Measurements from ENCODE around the gene AMER1.
A peak's percentile ranks its signal among the peaks of the same experiment; 100 is the strongest.
"Not testable (repeated sequence)": the region's sequence is repeated elsewhere in the genome, so short reads cannot be mapped to it uniquely, and the experiment has no call there.

The AMER1 gene

DNA sequence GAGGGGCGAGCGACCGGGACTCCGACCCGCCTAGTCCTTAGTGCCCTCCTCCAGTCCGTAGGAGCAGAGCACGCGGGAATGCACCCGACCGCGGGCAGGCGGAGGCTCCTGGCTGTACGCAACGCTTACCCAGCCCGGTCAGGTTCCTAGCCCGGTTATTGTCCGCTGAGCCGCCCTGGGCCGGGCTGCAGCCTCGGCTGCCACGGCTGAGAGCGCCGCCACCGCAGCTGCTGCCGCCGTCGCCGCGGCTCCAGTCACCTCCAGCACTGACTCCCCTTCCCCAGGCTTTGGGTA, at the start of gene AMER1:
AMER1 (minus strand) TSS at position 268 of the 294 bp plus-strand sequence. CDS start 12,422 bp downstream, outside the sequence.
- H3K27ac ChIP-seq (ENCODE audit: low read depth, low read length): peak within 1 kb of the TSS; percentile 87
- H3K4me1 ChIP-seq (ENCODE audit: control insufficient read depth, insufficient read depth, low read length, unreplicated experiment): peaks cover 8% of the 10 kb centered on the region
- peak within 1 kb of the TSS; percentile 60 for H2AFZ ChIP-seq (ENCODE audit: low read length, unreplicated experiment)
- no peaks in the 10 kb centered on the region for H3K36me3 ChIP-seq (ENCODE audit: insufficient read depth, low read length)
- H3K79me2 ChIP-seq (ENCODE audit: control insufficient read depth, insufficient read depth, low read length, unreplicated experiment): no peaks in the 10 kb centered on the region
- peak within 1 kb of the TSS; percentile 91 for H3K4me3 ChIP-seq (ENCODE audit: low read depth, low read length)
- no peaks in the 10 kb centered on the region for H3K27me3 ChIP-seq (ENCODE audit: insufficient read depth, low read length)

DNA sequence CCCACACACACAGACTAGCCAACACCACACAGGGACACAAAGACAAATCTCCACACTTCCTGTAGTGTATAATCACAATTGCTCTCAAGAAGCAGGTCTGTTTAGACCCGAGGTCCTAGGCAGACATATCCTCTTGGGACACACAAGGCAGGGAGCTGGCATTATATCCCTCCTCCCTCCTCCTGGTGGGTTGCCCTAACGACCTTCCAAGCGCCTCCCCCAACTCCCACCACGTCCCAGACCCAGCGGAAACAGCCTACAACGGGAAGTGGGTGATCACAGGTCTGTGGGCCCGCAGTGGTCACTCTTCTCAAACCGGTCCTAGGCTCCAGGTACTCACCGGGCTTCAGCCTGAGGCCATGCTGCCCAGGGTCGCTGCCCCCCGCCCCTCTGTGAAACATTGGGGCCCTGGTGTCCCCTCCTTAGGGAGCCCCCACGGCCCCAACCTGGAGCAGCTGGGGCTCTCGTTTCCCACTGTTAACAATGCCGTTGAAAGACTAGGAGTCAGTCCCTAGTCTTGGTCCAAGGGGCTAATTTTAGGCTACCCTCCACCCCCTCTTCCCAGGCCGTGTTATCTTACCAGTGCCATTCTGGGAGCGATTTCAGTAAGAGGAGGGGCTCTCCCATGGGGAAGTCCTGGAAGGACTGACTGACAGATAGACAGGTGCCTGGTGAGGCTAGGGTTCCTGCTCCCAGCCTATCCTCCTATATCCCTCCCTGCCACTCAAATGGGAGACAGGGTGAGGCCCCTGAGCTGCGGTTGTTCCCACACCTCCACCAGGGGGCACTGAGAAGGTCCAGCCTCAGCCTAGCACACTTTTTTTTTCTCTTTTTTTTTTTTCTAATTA, 24.8 kb upstream of the AMER1 start, which contains the start of gene ASB12:
ASB12 (minus strand) TSS at position 485 of the 848 bp plus-strand sequence. CDS start 4,957 bp downstream, outside the sequence.
- H3K36me3 ChIP-seq (ENCODE audit: insufficient read depth, low read length): no peaks in the 10 kb centered on the region
- no peaks in the 10 kb centered on the region for H3K4me1 ChIP-seq (ENCODE audit: control insufficient read depth, insufficient read depth, low read length, unreplicated experiment)

DNA sequence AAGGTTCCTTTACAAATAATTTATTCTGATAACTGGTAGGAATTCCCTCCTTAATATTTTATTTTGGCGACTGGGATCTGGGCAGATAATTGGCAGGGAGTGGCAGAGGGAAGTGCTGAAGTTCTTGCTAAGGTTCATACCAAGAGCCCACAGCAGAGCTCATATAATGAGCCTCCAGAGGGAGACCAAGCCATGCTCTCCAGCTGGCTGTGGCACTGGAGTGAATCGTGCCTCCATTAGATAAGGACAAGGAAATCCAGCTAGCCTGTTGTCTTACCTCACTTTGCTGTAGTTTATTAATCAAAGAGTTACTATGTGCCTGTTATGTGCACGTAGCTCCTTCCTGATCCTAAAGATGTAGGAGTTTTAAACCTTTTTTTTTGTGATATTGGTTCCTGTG, 23.6 kb upstream of the AMER1 start:
- no peaks in the 10 kb centered on the region for H3K27me3 ChIP-seq (ENCODE audit: insufficient read depth, low read length)
- H2AFZ ChIP-seq (ENCODE audit: low read length, unreplicated experiment): no peak overlapping the region
- H3K79me2 ChIP-seq (ENCODE audit: control insufficient read depth, insufficient read depth, low read length, unreplicated experiment): no peaks in the 10 kb centered on the region
- H3K4me1 ChIP-seq (ENCODE audit: control insufficient read depth, insufficient read depth, low read length, unreplicated experiment): no peaks in the 10 kb centered on the region
- H3K4me3 ChIP-seq (ENCODE audit: low read depth, low read length): no peak overlapping the region
- no peak overlapping the region for H3K27ac ChIP-seq (ENCODE audit: low read depth, low read length)
- no peaks in the 10 kb centered on the region for H3K36me3 ChIP-seq (ENCODE audit: insufficient read depth, low read length)

More for the DNA sequence above, 24.8 kb upstream of the AMER1 start, which contains the start of gene ASB12:
- Histone ChIP-seq H3K27me3 (ENCODE audit: insufficient read depth, low read length) (no peaks in the 10 kb centered on the region), H3K79me2 (ENCODE audit: control insufficient read depth, insufficient read depth, low read length, unreplicated experiment) (no peaks in the 10 kb centered on the region), H3K4me3 (ENCODE audit: low read depth, low read length) (no peak within 1 kb of the TSS), H2AFZ (ENCODE audit: low read length, unreplicated experiment) (no peak within 1 kb of the TSS), H3K27ac (ENCODE audit: low read depth, low read length) (no peak within 1 kb of the TSS)

DNA sequence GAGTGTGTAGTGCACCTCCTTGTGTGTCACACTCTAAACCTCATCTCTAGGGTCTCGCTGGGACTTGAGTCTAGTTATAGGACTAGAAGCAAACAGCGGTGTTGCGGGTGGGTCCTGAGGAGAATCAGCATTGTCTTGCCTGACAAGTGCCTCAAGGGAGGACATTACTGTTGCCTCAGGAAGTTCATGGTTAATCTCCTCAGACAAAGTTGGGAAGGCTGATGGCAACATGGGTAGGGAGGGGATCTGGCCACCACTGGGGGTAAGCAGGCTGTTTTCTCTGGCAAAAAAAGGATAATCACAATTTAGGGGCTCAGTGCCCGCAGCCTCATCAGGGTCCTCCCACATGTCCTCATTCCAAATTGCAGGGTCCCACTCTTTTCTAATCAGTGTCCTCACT, 12.5 kb upstream of the AMER1 start:
- Histone ChIP-seq H3K4me3 (ENCODE audit: low read depth, low read length) (no peak overlapping the region), H3K36me3 (ENCODE audit: insufficient read depth, low read length) (no peaks in the 10 kb centered on the region), H2AFZ (ENCODE audit: low read length, unreplicated experiment) (no peak overlapping the region), H3K79me2 (ENCODE audit: control insufficient read depth, insufficient read depth, low read length, unreplicated experiment) (no peaks in the 10 kb centered on the region), H3K27me3 (ENCODE audit: insufficient read depth, low read length) (no peaks in the 10 kb centered on the region), H3K4me1 (ENCODE audit: control insufficient read depth, insufficient read depth, low read length, unreplicated experiment) (no peaks in the 10 kb centered on the region), H3K27ac (ENCODE audit: low read depth, low read length) (no peak overlapping the region)

DNA sequence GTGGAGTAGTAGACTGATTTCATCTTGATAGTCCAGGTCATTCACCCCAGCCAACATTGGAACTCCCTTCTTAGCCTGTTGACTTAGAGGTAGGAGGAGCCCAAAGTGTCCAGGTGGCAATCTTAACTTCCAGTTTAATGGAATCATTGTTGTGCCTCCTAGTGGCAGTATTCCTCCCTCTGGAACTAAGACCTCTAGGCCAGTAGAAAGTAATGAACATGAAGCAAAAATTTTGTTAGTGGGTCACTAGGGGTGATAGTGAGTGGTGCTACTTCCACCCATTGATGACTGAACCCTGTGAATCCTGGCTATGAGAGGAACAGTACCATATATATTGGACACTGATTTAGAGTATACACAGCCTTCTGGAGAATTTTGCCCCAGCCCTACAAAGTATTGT, 8.5 kb upstream of the AMER1 start:
- not testable (repeated sequence) for H3K27ac ChIP-seq (ENCODE audit: low read depth, low read length); H3K4me3 ChIP-seq (ENCODE audit: low read depth, low read length); H2AFZ ChIP-seq (ENCODE audit: low read length, unreplicated experiment); H3K36me3 ChIP-seq (ENCODE audit: insufficient read depth, low read length); H3K4me1 ChIP-seq (ENCODE audit: control insufficient read depth, insufficient read depth, low read length, unreplicated experiment); H3K79me2 ChIP-seq (ENCODE audit: control insufficient read depth, insufficient read depth, low read length, unreplicated experiment); H3K27me3 ChIP-seq (ENCODE audit: insufficient read depth, low read length)

- H2AFZ ChIP-seq (ENCODE audit: low read length, unreplicated experiment): peak overlapping the region; percentile 52
- H3K27ac ChIP-seq (ENCODE audit: low read depth, low read length): peak overlapping the region; percentile 87
These were observed 1.2 kb upstream of the AMER1 start for GRCh38 chrX:64206556-64207162.

GRCh38 chrX:64205735-64206501, 410 bp upstream of the AMER1 start:
- Histone ChIP-seq H3K79me2 (ENCODE audit: control insufficient read depth, insufficient read depth, low read length, unreplicated experiment) (no peaks in the 10 kb centered on the region), H2AFZ (ENCODE audit: low read length, unreplicated experiment) (peak overlapping the region; percentile 56), H3K36me3 (ENCODE audit: insufficient read depth, low read length) (no peaks in the 10 kb centered on the region), H3K4me3 (ENCODE audit: low read depth, low read length) (peak overlapping the region; percentile 91), H3K27ac (ENCODE audit: low read depth, low read length) (peak overlapping the region; percentile 87), H3K4me1 (ENCODE audit: control insufficient read depth, insufficient read depth, low read length, unreplicated experiment) (peaks cover 8% of the 10 kb centered on the region), H3K27me3 (ENCODE audit: insufficient read depth, low read length) (no peaks in the 10 kb centered on the region)

More at GRCh38 chrX:64206556-64207162, 1.2 kb upstream of the AMER1 start:
- Histone ChIP-seq H3K36me3 (ENCODE audit: insufficient read depth, low read length) (no peaks in the 10 kb centered on the region), H3K4me3 (ENCODE audit: low read depth, low read length) (peak overlapping the region; percentile 91), H3K79me2 (ENCODE audit: control insufficient read depth, insufficient read depth, low read length, unreplicated experiment) (no peaks in the 10 kb centered on the region), H3K4me1 (ENCODE audit: control insufficient read depth, insufficient read depth, low read length, unreplicated experiment) (peaks cover 8% of the 10 kb centered on the region), H3K27me3 (ENCODE audit: insufficient read depth, low read length) (no peaks in the 10 kb centered on the region)

DNA sequence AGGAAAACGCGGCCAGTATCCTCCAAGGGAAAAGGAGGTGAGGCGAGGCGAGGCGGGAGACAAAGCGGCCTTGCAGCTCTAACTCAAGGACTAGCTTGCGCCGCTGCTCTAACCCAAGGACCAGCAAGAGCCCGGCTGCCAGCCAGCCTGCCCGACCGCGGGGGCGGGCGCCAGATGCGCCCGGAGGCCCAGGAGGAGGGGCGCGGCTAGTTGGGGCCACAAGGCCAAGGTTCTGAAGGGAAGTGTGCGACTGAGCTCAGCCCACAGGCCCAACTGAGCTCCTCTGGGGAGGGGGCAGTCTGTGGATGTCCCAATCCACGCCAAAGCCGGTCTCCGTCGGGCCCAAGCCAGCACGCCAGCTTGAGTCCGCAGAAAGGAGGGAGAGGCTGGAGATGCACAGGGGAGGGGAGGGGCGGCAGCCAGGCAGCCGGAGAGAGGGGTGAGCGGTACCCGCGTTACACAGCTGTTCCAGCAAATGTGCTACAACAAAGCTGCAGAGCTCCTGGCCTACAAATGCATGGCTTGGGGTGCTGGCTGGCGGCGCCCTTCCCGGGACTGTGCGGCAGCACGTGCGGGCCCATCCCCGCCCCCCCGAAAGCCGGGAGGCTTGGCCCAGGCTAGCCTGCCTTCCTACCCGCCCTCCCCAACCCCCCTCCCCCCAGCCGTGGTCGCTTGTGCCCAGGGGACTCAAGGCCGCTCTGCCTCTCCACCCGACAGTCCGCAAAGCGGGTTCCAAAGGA, 637 bp downstream of the AMER1 start:
- H3K36me3 ChIP-seq (ENCODE audit: insufficient read depth, low read length): no peaks in the 10 kb centered on the region
- H3K4me3 ChIP-seq (ENCODE audit: low read depth, low read length): peak overlapping the region; percentile 91
- peak overlapping the region; percentile 60 for H2AFZ ChIP-seq (ENCODE audit: low read length, unreplicated experiment)
- no peaks in the 10 kb centered on the region for H3K79me2 ChIP-seq (ENCODE audit: control insufficient read depth, insufficient read depth, low read length, unreplicated experiment)
- H3K4me1 ChIP-seq (ENCODE audit: control insufficient read depth, insufficient read depth, low read length, unreplicated experiment): peaks cover 8% of the 10 kb centered on the region
- no peaks in the 10 kb centered on the region for H3K27me3 ChIP-seq (ENCODE audit: insufficient read depth, low read length)
- peak overlapping the region; percentile 34; the same call in 1 of the 2 replicates for H3K27ac ChIP-seq (ENCODE audit: low read depth, low read length)

GRCh38 chrX:64204252-64204651, 1.3 kb downstream of the AMER1 start:
- Histone ChIP-seq H3K4me3 (ENCODE audit: low read depth, low read length) (peak overlapping the region; percentile 91), H3K27ac (ENCODE audit: low read depth, low read length) (no peak overlapping the region), H3K27me3 (ENCODE audit: insufficient read depth, low read length) (no peaks in the 10 kb centered on the region), H3K79me2 (ENCODE audit: control insufficient read depth, insufficient read depth, low read length, unreplicated experiment) (no peaks in the 10 kb centered on the region), H2AFZ (ENCODE audit: low read length, unreplicated experiment) (peak overlapping the region; percentile 60), H3K4me1 (ENCODE audit: control insufficient read depth, insufficient read depth, low read length, unreplicated experiment) (peaks cover 8% of the 10 kb centered on the region), H3K36me3 (ENCODE audit: insufficient read depth, low read length) (no peaks in the 10 kb centered on the region)

GRCh38 chrX:64202808-64203325, 2.6 kb downstream of the AMER1 start:
- H3K27me3 ChIP-seq (ENCODE audit: insufficient read depth, low read length): no peaks in the 10 kb centered on the region
- H3K79me2 ChIP-seq (ENCODE audit: control insufficient read depth, insufficient read depth, low read length, unreplicated experiment): no peaks in the 10 kb centered on the region
- no peak overlapping the region for H2AFZ ChIP-seq (ENCODE audit: low read length, unreplicated experiment)
- no peaks in the 10 kb centered on the region for H3K36me3 ChIP-seq (ENCODE audit: insufficient read depth, low read length)
- H3K27ac ChIP-seq (ENCODE audit: low read depth, low read length): no peak overlapping the region
- no peak overlapping the region for H3K4me3 ChIP-seq (ENCODE audit: low read depth, low read length)
- peaks cover 8% of the 10 kb centered on the region for H3K4me1 ChIP-seq (ENCODE audit: control insufficient read depth, insufficient read depth, low read length, unreplicated experiment)
